Epithelial cell of esophagus (primary cell): Measurements from ENCODE around the gene GFOD1.

Experiments
- DNase-seq: peaks from one replicate; pipeline ENCODE4 v3.0.0; 2010; ENCODE audit warnings: low read depth
- H3K4me3 ChIP-seq: 2 replicates; pipeline ENCODE4 v1.5.1; 2011; ENCODE audit warnings: mild to moderate bottlenecking, low read length, control low read depth
- CTCF ChIP-seq: IDR thresholded peaks from 2 replicates; pipeline ENCODE4 v1.5.1; 2011; ENCODE audit warnings: low read depth, mild to moderate bottlenecking, low read length, control low read depth, inconsistent platforms; ENCODE audit not compliant: insufficient read depth; ENCODE audit errors: missing control alignments

Gene GFOD1

GRCh38 chr6:13398421-13398994 is 88.9 kb downstream of the GFOD1 start:
- DNase-seq = no peak
- H3K4me3 ChIP-seq = no peak overlapping the region
- no peak for TF ChIP-seq CTCF

GRCh38 chr6:13398069-13398381 is 89.4 kb downstream of the GFOD1 start:
- peak; percentile 83 for DNase-seq
- TF ChIP-seq CTCF = no peak
- H3K4me3 ChIP-seq = no peak overlapping the region

- no peak for TF ChIP-seq CTCF
- DNase-seq = no peak
- H3K4me3 ChIP-seq = no peak overlapping the region
Measured at GRCh38 chr6:13397359-13398068, 89.9 kb downstream of the GFOD1 start.

- no peak for TF ChIP-seq CTCF
- no peak for DNase-seq
- H3K4me3 ChIP-seq = no peak overlapping the region
Measured at GRCh38 chr6:13396241-13396792, 91.1 kb downstream of the GFOD1 start.

- no peak overlapping the region for H3K4me3 ChIP-seq
- peak; percentile 83 for DNase-seq
- no peak for TF ChIP-seq CTCF
Measured at GRCh38 chr6:13395272-13396237, 91.8 kb downstream of the GFOD1 start.

GRCh38 chr6:13392462-13392861 is 94.9 kb downstream of the GFOD1 start:
- no peak for DNase-seq
- H3K4me3 ChIP-seq = no peak overlapping the region
- TF ChIP-seq CTCF = no peak
